ENCODE measurements around the gene TSBP1.

Gene TSBP1

DNA sequence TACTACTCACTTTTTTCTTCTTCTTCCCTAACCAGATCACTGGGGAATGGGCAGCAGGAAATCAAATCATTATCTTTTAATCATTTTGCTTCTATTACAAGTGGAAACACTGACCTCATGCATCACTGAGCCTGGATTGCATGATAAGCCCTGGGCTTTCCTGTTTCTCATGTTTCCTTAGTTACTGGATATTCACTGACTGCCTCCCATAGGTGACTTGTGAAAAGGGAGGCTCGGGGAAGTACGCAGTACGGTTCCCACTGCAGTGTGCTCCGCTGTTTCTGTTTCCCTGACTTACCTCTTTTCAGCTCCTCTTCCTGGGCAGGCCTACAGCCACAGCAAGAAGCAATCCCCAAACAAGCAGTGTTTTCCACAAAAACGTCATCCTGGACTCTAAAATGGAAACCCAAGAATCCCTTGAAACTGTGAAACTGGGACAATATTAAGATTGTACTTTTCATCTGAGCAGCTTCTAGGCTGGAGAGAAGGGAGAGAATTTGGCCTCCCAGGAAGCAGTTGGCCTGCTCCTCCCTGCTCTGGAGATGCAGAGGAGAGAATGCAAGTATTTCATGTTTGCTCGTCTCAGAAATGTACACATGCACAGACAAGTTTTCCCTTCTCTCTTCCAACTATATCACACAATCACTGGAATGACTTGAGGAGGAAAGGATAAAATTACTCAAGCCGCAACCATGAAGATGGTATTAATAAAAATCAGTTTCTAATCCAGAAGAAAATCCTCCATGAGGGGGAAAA is 22.1 kb upstream of the TSBP1 start:
- TF ChIP-seq CTCF (IDR thresholded peaks at IDR 0.05; ENCODE audit: borderline replicate concordance, insufficient read depth, low read depth, low read length), result no peak

DNA sequence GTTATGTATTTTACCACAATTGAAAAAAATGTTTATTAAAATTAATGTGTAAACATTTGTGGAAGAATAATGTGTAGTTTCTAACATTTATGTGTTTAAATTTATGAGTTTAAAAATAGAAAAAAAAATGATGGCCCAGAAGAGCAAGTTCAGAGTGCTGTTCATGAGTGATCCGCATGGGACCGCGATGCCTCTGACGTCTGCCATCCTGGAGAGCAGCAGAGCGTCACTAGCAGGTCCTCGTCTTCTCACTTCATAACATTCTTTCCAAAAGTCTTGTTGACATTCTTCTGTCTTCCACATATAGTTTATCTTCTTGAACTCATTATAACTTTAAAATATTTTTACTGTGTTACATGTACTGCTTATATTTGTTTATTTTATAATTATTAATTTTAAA is 19.8 kb upstream of the TSBP1 start:
- no peak overlapping the region for H3K4me3 ChIP-seq (ENCODE audit: low read depth, low read length)

More for the DNA sequence above, 22.1 kb upstream of the TSBP1 start:
- H3K4me3 ChIP-seq (ENCODE audit: low read depth, low read length), result no peak overlapping the region

DNA sequence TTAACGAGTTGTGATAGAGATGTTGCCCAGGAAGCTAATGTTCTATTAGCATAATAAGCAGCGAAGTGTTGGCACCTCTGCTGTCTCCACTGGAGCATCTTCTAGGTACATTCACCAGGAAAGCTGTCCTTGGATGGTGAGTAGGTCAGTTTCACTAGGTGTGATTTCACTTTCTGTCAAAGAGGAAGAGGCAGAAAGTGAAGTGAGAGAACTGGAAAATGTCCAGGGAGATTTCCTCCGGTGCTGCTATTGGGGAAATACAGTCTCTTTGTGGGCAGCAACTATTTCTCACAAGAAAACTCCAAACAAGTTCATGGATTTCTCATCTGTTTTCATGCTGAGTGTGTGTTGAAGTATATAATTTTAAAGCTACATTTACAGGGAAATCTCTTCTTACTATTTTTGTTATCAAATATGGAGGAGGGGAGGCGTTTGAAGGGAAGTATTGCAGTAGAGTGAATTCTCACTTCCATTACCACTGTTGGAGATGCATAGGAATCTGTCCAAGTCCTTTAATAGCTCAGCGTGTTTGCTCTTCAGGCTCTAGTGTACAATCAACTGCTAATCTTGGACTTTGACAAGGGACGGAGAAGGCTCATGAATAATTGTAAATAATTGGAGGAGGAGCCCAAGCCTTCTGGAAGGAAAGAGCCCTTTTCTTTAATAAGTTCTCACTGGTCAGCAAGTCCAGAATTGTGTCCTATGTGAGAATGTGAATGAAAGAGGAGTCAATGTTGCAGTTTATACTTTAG is 16.1 kb upstream of the TSBP1 start:
- no peak for TF ChIP-seq CTCF (IDR thresholded peaks at IDR 0.05; ENCODE audit: borderline replicate concordance, insufficient read depth, low read depth, low read length)
- no peak overlapping the region for H3K4me3 ChIP-seq (ENCODE audit: low read depth, low read length)

More for the DNA sequence above, 19.8 kb upstream of the TSBP1 start:
- TF ChIP-seq CTCF (IDR thresholded peaks at IDR 0.05; ENCODE audit: borderline replicate concordance, insufficient read depth, low read depth, low read length), result no peak

GRCh38 chr6:32386040-32386439 is 14.3 kb upstream of the TSBP1 start:
- H3K4me3 ChIP-seq (ENCODE audit: low read depth, low read length), result no peak overlapping the region
- no peak for TF ChIP-seq CTCF (IDR thresholded peaks at IDR 0.05; ENCODE audit: borderline replicate concordance, insufficient read depth, low read depth, low read length)

DNA sequence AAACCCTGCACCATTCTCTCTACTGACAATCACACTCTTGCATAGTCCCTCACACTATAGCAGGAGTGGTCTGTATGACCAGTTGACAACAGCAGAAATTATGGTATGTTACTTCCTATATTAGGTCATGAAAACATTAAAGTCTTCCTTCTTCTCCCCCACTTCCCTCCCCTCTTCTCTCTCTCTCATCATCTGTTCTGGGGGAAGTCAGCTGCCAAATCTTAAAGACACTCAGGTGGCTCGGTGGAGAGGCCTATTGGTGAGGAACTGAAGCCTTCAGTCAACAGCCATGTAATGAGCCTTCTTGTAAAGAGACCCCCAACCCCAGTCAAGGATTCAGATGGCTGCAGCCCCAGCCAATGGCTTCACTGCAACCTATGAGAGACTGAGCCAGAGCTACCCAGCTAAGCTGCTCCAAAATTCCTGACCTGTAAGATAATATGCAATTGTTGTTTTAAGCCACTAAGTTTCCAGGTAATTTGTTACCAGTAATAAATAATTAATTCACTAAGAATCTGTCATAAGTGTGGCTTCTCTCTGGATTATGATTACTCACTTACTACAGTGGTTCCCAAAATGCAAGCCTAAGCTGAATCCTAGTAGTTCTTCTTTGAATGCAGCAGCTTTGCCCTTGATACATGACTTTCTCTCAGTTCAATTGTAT is 11.2 kb upstream of the TSBP1 start:
- TF ChIP-seq CTCF (IDR thresholded peaks at IDR 0.05; ENCODE audit: borderline replicate concordance, insufficient read depth, low read depth, low read length), result no peak

GRCh38 chr6:32379545-32379944 is 7.8 kb upstream of the TSBP1 start:
- H3K4me3 ChIP-seq (ENCODE audit: low read depth, low read length), result no peak overlapping the region
- TF ChIP-seq CTCF (IDR thresholded peaks at IDR 0.05; ENCODE audit: borderline replicate concordance, insufficient read depth, low read depth, low read length), result no peak

More for the DNA sequence above, 11.2 kb upstream of the TSBP1 start:
- no peak overlapping the region for H3K4me3 ChIP-seq (ENCODE audit: low read depth, low read length)
